Lung (tissue), 12 donors: ENCODE results near the gene FSTL1. TPM values are rescaled to one million over a fixed set of nuclear protein-coding genes. Genes with fewer than 3 reads are reported as not detected.
A peak's percentile ranks its signal among the peaks of the same experiment; 100 is the strongest.

Source experiments
- ATAC-seq: fragments of 200-7000 bp; cut with Tn5 transposase; one replicate; pipeline ENCODE4 v1.9.1; 2020; ENCODE audit warnings: moderate number of reproducible peaks; ENCODE audit not compliant: insufficient read depth, low FRiP score
- DNase-seq, 3 donors: peaks; one replicate each; pipeline ENCODE4 v3.0.0-alpha.2; 2013 to 2017
- H3K27ac ChIP-seq, 2 donors: one replicate each; pipeline ENCODE4 v1.5.1; 2013; ENCODE audit warnings: mild to moderate bottlenecking in 2 of 2, moderate library complexity in 2 of 2, control low read depth in 1 of 2, inconsistent platforms in 1 of 2, low read depth in 1 of 2, low read length in 1 of 2
- H3K27me3 ChIP-seq, 3 donors: one replicate each; pipeline ENCODE4 v1.5.1; 2013; ENCODE audit warnings: low read length in 2 of 3; ENCODE audit not compliant: control insufficient read depth in 3 of 3, insufficient read depth in 3 of 3
- H3K36me3 ChIP-seq, 4 donors: one replicate each; pipeline ENCODE4 v1.5.1; 2013; ENCODE audit warnings: low read length in 4 of 4, mild to moderate bottlenecking in 1 of 4, moderate library complexity in 1 of 4; ENCODE audit not compliant: control insufficient read depth in 4 of 4, insufficient read depth in 4 of 4
- H3K4me1 ChIP-seq, 5 donors: one replicate each; pipeline ENCODE4 v1.5.1; 2013; ENCODE audit warnings: low read length in 5 of 5, mild to moderate bottlenecking in 2 of 5, moderate library complexity in 1 of 5; ENCODE audit not compliant: control insufficient read depth in 5 of 5, insufficient read depth in 5 of 5
- H3K4me3 ChIP-seq: one replicate; pipeline ENCODE4 v1.5.1; 2013; ENCODE audit warnings: mild to moderate bottlenecking, control low read depth, moderate library complexity
- H3K9ac ChIP-seq, 2 donors: one replicate each; pipeline ENCODE4 v1.5.1; 2013; ENCODE audit warnings: low read length in 2 of 2, control low read depth in 1 of 2; ENCODE audit not compliant: insufficient read depth in 1 of 2
- H3K9me3 ChIP-seq, 4 donors: one replicate each; pipeline ENCODE4 v1.5.1; 2013; ENCODE audit warnings: low read length in 3 of 4, mild to moderate bottlenecking in 1 of 4, moderate library complexity in 1 of 4; ENCODE audit not compliant: control insufficient read depth in 4 of 4, insufficient read depth in 3 of 4
- CTCF ChIP-seq: IDR thresholded peaks from 2 replicates; pipeline ENCODE4 v1.5.1; 2012; ENCODE audit warnings: mild to moderate bottlenecking; ENCODE audit errors: control extremely low read depth, extremely low read depth
- WGBS, 2 donors: extraction: QIAGEN DNeasy Blood & Tissue Kit; methylation state at CpG; one replicate each; pipeline ENCODE4 v1.1.7; 2013; 5-methylcytosine and 5-hydroxymethylcytosine counted together
- polyA plus RNA-seq, 2 donors: library from polyadenylated mRNA; stranded (reverse); fragments of 200-250 nt; gene quantifications; one replicate each; pipeline ENCODE4 v1.2.1, GENCODE V29; 2013
- total RNA-seq, 2 donors: library from RNA; depleted of rRNA in 1 of 2; stranded (reverse); fragments of >200 nt in 1 of 2; gene quantifications; one replicate each; pipeline ENCODE4 v1.2.1, GENCODE V29; 2014 to 2021
- donor health status: control.
- donor health status: control.
- donor health status: Bipolar disorder and iron deficiency.
- donor health status: healthy.
- donor health status: DM: yes; HTN: yes; CAD: no.

The FSTL1 gene
- total and polyA plus RNA-seq, 4 donors: 24.9 to 544 (median 192) TPM

- TF ChIP-seq CTCF: no peak
- peaks cover 0 to 7% (median 0%) of the 10 kb centered on the region in 5 donors for H3K4me1 ChIP-seq
- 62 to 78% methylated on average over 3 of the region's 3 CpGs for WGBS, 2 donors
- H3K36me3 ChIP-seq: no peaks in the 10 kb centered on the region
- no peaks in the 10 kb centered on the region for H3K27me3 ChIP-seq
- peak overlapping the region in 1 of 2 donors; percentile 69 for H3K9ac ChIP-seq
- peak overlapping the region in 1 of 2 donors; percentile 21 for H3K27ac ChIP-seq
- ATAC-seq (no peak), DNase-seq (peak in 2 of 3 donors; percentile 31 to 73)
- peaks cover 0 to 3% (median 0%) of the 10 kb centered on the region in 4 donors for H3K9me3 ChIP-seq
- H3K4me3 ChIP-seq: no peak overlapping the region
Observed at GRCh38 chr3:120497336-120497735, 46.5 kb upstream of the FSTL1 start.

GRCh38 chr3:120496278-120497002 lies 45.6 kb upstream of the FSTL1 start:
- Histone ChIP-seq H3K4me1 (peaks cover 0 to 7% (median 0%) of the 10 kb centered on the region in 5 donors), H3K36me3 (no peaks in the 10 kb centered on the region), H3K9ac (no peak overlapping the region), H3K9me3 (peaks cover 0 to 3% (median 0%) of the 10 kb centered on the region in 4 donors), H3K4me3 (no peak overlapping the region), H3K27ac (peak overlapping the region in 1 of 2 donors; percentile 33), H3K27me3 (no peaks in the 10 kb centered on the region)
- DNase-seq: no peak
- no peak for TF ChIP-seq CTCF
- 89 to 90% methylated on average over 3 of the region's 3 CpGs for WGBS, 2 donors
- no peak for ATAC-seq

- no peak overlapping the region for H3K27ac ChIP-seq
- H3K9ac ChIP-seq: no peak overlapping the region
- no peak for DNase-seq
- H3K27me3 ChIP-seq: no peaks in the 10 kb centered on the region
- H3K4me3 ChIP-seq: no peak overlapping the region
- 75 to 80% methylated on average over 2 of the region's 2 CpGs for WGBS, 2 donors
- H3K9me3 ChIP-seq: peaks cover 0 to 3% (median 0%) of the 10 kb centered on the region in 4 donors
- H3K36me3 ChIP-seq: no peaks in the 10 kb centered on the region
- peaks cover 0 to 7% (median 0%) of the 10 kb centered on the region in 5 donors for H3K4me1 ChIP-seq
- no peak for TF ChIP-seq CTCF
- ATAC-seq: no peak
Observed at GRCh38 chr3:120495809-120496208, 45.0 kb upstream of the FSTL1 start.

- DNase-seq (no peak), ATAC-seq (no peak)
- peaks cover 0 to 3% (median 1%) of the 10 kb centered on the region in 4 donors for H3K9me3 ChIP-seq
- no peak overlapping the region for H3K4me3 ChIP-seq
- no peak overlapping the region for H3K9ac ChIP-seq
- no peak overlapping the region for H3K27ac ChIP-seq
- TF ChIP-seq CTCF: no peak
- no peaks in the 10 kb centered on the region for H3K4me1 ChIP-seq
- no peaks in the 10 kb centered on the region for H3K36me3 ChIP-seq
- no peaks in the 10 kb centered on the region for H3K27me3 ChIP-seq
- WGBS, 2 donors: 72 to 77% methylated on average over 5 of the region's 5 CpGs
Observed at GRCh38 chr3:120492103-120492502, 41.3 kb upstream of the FSTL1 start.
